GM18951 (cell line): ENCODE results near the gene VSTM2L.

Experiments used
- POLR2A ChIP-seq: IDR thresholded peaks from 4 replicates; pipeline ENCODE4 v1.6.1; 2011; ENCODE audit warnings: mild to moderate bottlenecking; ENCODE audit not compliant: insufficient read length, insufficient read depth; ENCODE audit errors: extremely low read depth
- in situ Hi-C: fragments of 300-500 bp; cut with MboI; formaldehyde crosslinking; loops from one replicate; pipeline ENCODE4 v1.12.0; 2022; ENCODE audit warnings: low sequenced_read_pairs, mixed read lengths, inconsistent platforms; ENCODE audit not compliant: unreplicated experiment

VSTM2L gene

DNA sequence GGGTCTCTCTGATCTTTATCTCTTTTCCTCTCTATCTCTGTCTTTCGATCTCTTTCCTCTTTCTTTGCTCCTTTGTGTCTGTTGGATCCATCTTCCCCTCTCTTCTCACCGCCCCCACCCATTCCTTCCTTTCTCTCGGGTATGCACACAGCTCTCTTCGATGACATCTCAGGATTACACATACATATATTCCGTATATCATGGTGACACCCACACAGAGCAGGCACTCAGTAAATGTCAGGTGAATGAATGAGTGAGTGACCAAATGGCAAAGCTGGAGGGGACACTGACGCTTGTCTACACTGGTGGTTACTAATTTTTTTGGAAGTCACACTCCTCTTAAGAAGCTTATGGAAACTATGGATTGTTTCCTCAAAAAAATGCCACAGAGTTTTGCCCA lies 9.9 kb downstream of the VSTM2L start:
- in situ Hi-C loops = no loop called here
- TF ChIP-seq POLR2A = no peak

DNA sequence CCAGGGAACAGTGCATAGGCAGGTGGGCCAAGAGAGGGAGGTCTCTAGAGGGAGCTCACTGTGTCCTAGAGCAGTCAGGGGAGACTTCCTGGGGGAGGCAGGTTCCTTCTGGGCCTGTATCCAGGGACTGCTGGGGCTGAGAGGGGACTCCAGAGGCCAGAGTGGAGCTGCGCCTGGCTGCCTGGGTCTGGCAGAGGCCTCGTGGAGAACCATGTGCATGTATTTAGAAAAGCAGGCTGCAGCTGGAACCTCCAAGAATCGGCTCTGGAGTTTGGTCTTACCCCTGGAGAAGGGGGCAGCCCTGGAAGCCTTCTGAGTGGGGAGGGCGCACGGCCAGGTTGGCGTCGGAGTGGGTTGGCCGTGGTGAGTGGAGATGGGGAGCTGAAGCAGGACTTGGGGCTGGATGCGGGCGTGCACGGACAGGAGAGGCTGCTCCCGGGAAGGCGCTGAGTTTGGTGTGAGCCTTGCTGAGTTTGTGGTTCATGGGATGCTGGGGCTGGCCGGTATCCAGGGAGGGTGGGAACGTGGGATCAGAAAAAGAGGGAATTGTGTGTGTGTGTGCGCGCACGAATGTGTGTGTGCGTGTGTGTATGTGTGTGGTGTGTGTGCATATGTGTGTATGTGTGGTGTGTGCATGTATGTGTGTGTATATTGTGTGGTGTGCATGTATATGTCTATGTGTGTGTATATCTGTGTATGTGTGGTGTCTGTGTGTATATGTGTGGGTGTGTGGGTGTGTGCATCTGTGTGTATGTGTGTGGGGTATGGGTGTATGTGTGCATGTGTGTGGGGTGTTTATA lies 10.8 kb downstream of the VSTM2L start:
- TF ChIP-seq POLR2A = no peak
- in situ Hi-C loops = no loop called here

DNA sequence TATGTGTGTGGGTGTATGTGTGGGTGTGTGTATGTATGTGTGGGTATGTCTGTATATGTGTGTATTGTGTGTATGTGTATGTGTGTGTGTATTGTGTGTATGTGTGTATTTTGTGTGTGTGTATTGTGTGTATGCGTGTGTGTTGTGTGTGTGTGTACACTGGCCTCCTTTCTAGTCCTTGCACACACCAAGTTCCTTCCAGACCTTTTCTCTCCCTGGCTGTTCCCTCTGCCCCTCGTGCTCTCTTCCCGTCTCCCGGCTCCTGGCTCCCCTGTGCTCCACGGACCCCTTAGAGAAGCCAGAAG lies 11.4 kb downstream of the VSTM2L start:
- no peak for TF ChIP-seq POLR2A
- in situ Hi-C loops = no loop called here

DNA sequence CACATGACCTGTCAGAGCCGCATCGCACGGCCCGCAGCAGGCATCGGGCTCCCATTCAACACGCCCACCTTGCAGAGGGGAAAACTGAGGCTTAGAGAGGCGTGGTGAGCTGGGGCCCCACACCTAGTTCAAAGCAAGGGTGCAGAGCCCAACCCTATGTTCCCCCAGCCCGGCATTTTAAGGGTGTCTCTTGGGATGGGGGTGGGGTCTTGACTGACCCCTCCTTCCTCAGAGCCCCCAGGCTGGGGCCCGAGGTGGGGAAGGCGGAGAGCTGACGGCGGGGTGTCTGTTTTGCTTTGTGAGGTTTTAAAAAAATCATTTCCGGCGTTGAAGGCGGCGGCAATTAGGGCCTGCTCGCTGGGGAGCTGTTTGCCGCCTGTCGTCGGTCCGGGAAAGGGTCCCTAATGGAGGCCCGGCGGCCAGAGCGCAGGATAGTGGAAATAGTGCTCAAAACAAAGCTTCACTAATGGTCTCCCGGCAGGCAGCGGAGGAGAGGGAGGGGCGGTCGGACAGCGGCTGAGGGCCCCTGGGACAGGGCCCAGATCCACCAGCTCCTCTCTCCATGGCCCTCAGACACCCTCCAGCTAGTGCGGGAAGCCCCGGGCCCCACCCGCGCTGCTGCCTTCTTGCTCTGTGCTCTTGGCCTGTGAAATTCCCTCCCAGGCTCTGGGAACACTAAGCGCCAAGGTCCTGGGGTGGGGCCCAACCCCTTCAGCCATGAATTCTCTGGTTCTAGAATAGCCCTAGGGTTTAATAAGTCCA lies 11.9 kb downstream of the VSTM2L start:
- in situ Hi-C loops = no loop called here
- no peak for TF ChIP-seq POLR2A

DNA sequence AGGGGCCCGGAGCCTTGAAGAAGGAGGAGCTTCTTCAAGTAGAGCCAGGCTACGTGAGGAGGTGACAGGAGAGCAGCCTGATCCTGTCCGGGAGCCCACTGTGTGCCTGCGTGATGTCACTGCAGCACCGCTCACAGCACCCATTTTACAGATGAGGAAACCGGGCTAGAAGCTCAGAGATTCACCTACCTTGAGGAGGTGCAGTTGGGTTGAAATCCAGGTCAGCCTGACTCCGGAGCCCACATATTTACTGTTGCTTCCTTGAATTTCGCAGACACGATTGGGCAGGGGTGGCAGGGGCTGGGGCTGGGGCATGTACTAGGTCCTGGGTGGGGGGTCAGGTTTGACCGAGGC lies 12.5 kb downstream of the VSTM2L start:
- in situ Hi-C loops = no loop called here
- no peak for TF ChIP-seq POLR2A

DNA sequence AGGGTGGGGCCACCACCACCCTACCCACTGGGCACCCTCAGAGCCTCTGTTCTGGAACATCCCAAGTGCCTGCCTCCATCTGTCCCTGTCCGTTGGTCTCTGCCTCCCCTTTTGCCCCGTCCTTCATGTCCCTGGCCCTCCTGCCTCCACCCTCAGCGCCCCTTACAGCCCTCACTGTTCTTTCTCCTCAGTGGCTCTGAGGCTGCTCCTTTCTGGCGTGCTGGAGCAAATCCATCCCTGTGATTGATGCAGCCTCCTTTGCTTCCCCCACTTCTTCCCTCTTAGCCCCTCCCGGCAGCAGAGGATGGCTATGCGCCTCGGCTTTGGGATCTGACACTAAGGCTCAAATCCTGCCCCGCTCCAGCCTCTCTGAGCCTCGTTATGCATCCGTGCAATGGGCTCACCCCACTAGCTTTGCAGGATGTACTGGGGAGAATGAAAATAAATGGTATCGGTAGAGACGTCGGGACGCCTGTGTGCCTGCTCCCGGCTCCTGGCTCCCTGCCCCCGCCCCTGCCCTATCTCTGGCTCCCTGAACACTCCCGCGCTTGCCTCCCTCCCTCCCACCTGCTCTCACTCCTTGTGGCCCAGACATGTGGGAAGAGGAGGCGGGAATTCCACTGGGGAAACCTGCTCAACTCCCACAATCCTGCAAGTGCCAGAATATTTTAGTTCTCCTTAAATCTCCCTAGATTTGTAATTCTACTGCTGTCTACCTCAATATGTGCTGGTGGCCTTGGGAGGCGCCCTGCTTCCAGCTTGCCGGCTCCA lies 13.1 kb downstream of the VSTM2L start:
- in situ Hi-C loops = no loop called here
- no peak for TF ChIP-seq POLR2A

DNA sequence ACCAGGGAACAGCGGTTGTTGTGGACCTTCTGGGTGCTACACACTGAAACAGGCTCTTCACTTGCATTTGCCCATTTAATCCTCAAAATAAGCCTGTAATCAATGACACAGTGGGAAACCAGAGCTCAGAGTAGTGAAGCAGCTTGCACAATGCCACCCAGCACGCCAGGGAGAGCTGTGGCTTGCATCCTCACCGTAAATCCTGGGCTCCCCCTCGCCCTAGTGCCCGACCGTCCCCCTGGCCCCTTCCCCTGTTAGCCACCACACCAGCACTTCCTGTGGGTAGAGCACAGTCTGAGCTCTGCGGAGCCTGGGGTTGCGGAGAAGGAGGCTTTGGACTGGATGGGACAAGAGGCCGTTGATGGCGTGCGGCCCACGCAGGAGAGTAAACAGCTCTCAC lies 14.5 kb downstream of the VSTM2L start:
- no peak for TF ChIP-seq POLR2A
- in situ Hi-C loops = no loop called here

DNA sequence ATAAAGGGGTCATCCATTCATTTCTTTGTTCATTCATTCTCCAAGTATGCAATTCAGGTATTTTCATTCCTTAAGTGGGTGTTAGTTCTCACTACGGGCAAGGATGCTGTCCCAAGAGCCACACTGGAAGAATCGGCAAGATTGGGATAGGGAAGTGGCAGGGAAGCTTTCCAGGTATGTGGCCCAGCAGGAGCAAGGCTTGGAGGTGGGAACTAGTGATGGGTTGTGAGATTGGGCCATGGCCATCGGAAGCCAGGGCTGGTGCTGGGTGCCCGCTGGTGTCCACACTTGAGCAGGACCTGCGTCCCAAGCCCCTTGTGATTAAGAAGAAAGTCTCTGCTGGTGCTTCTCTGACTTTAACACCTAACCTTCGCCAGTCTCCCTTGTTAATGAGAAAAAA lies 15.1 kb downstream of the VSTM2L start:
- in situ Hi-C loops = no loop called here
- no peak for TF ChIP-seq POLR2A

DNA sequence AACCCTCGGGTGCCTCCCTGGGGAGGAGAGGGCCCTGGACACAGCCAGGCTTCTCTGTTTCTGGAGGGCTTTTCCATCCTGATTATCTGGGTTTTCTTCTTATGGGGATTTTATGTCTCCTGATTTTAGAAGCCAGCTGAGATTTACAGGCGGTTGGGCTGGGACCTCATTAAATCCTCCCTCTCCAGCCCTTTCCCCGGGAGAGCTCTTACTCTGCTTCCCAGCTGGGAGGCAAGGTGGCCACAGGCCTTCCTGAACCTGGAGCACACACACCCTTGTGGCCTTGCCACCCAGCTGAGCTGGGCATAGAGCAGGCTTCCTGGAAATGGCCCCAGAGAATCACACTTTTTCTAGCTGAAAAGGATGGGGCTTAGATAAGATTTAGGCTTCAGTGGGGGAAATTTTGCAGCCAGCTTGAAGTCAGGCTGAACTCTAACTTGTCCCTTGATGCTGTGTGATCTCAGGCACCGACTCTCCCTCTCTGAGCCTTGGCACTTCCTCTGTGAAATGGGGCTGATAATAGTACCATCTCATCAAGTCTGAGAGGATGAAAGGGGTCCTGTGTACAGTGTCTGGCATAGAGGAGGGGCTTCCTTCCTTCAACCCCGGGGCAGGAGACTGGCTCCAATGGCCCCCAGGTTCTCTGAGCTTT lies 16.6 kb downstream of the VSTM2L start:
- no peak for TF ChIP-seq POLR2A
- in situ Hi-C loops = no loop called here

DNA sequence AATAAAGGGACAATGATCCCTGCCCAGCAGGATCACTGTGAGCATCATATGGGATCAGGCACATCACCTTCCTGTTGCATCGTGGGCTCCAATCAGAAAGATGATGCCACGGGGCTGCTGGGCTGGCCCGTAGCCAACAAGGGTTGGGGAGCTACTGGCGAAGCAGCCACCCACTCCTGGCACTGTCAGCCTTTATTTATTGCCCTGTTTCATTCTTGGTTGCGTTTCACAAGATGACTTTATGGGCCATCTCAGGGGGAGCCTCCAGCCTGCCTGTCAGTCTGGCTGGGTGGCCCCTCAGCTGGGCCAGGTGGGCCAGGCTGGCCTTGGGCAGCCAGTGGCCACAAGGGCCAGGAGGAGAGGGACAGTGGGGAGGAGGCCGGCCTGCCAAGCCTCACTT lies 17.3 kb downstream of the VSTM2L start:
- in situ Hi-C loops = no loop called here
- no peak for TF ChIP-seq POLR2A

DNA sequence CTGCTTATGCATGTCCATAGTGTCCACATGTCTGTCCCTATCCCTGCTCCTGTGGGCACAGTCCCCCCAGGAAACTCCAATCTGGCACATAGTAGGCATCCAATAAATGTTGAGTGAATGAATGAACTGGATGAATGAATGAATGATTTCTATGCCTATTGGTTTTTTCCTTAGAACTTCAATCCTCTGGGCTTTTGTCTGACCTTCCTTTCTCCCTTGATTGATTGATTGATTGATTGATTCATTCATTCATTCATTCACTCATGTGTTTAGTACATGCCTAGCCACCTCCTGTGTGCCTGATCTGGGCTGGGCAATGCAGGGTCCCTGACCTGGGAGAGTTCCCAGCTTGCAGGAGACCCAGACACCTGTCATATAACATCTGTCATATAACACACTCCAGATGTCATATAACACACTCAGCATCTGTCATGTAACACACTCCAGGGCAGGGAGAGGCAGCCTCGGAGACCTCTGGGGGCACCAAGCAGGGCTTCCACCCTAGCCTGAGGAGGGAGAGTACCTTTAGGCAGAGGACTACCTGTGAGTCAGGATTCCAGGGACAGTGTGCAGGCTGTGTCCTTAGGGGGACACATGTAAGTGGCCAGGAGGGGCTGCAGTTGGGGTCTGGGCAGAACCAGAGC lies 17.9 kb downstream of the VSTM2L start:
- in situ Hi-C loops = no loop called here
- TF ChIP-seq POLR2A = no peak

DNA sequence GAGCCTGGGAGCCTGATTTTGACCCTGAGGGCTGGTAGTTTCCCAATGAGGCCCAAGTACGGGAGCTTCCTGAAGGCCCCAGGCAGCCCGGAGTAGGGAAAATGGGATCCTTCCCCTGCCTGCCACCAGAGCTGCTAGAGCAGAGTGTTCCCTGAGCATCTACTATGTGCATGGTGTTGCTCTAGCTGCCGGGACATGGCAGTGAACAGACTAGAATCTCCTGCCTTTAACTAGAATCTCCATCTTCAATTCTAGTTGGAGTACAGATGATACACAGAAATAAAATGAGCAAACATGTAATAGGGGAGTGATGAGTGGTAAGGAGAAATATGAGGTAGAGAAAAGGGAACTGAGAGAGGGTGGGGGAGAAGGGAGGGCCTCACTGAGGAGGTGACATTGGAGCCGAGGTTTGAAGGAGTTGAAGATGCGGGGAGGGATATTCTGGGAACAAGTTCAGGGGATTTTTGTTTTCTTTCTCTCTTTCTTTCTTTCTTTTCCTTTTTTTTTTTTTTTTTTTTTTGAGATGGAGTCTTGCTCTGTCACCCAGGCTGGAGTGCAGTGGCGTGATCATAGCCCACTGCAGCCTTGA lies 18.5 kb downstream of the VSTM2L start:
- in situ Hi-C loops = no loop called here
- TF ChIP-seq POLR2A = no peak
